WTC11 (cell line): Measurements from ENCODE around the gene CCDC30. TPM values are rescaled to one million over a fixed set of nuclear protein-coding genes. Genes with fewer than 3 reads are reported as not detected.

ENCODE experiments used
- ATAC-seq: fragments of 200-7000 bp; cut with Tn5 transposase; 2 replicates; pipeline ENCODE4 v1.10.0; 2021; ENCODE audit warnings: mild to moderate bottlenecking, moderate library complexity
- CTCF ChIA-PET: fragments of 300-600 bp; sonication (Branson Sonifier 250); formaldehyde crosslinking; loops from one replicate; lab custom pipeline; 2021; ENCODE audit warnings: antibody characterized with exemption; lab: Charles Lee
- POLR2A ChIA-PET: fragments of 350-600 bp; sonication (Branson Sonifier 250); formaldehyde crosslinking; loops from one replicate; lab custom pipeline; 2021; ENCODE audit warnings: antibody characterized with exemption; lab: Charles Lee
- DNase-seq: peaks from one replicate; pipeline ENCODE4 v3.0.0; 2021; ENCODE audit warnings: low spot score
- H3K27ac Mint-ChIP-seq: 2 replicates; pipeline ENCODE4 v1.8.0; 2021; ENCODE audit warnings: mixed read lengths
- H3K27me3 Mint-ChIP-seq: 2 replicates; pipeline ENCODE4 v1.8.0; 2021; ENCODE audit warnings: low read depth, mild to moderate bottlenecking, moderate library complexity, mixed read lengths
- H3K36me3 Mint-ChIP-seq: 2 replicates; pipeline ENCODE4 v1.8.0; 2021; ENCODE audit warnings: mixed read lengths
- H3K4me1 Mint-ChIP-seq: 2 replicates; pipeline ENCODE4 v1.8.0; 2022; ENCODE audit warnings: mixed read lengths
- H3K4me3 Mint-ChIP-seq: 2 replicates; pipeline ENCODE4 v1.8.0; 2021; ENCODE audit warnings: mild to moderate bottlenecking, moderate library complexity, mixed read lengths
- H3K9me3 Mint-ChIP-seq: 2 replicates; pipeline ENCODE4 v1.8.0; 2021; ENCODE audit warnings: mixed read lengths
- ATF1 ChIP-seq: sonication (generic); formaldehyde crosslinking; IDR thresholded peaks from 2 replicates; pipeline ENCODE4 v1.8.1; 2023; ENCODE audit warnings: mild to moderate bottlenecking, moderate library complexity, missing genetic modification reagents
- E2F4 ChIP-seq: sonication (generic); formaldehyde crosslinking; IDR thresholded peaks from 2 replicates; pipeline ENCODE4 v1.8.1; 2022; ENCODE audit warnings: low read depth, mild to moderate bottlenecking, moderate library complexity, missing genetic modification reagents, borderline replicate concordance
- ETV6 ChIP-seq: sonication (generic); formaldehyde crosslinking; IDR thresholded peaks from 2 replicates; pipeline ENCODE4 v1.8.1; 2022; ENCODE audit warnings: mild to moderate bottlenecking, missing genetic modification reagents
- GTF2I ChIP-seq: fragments of 250-450 bp; sonication (Bioruptor Pico); conservative IDR thresholded peaks from 2 replicates; pipeline ENCODE4 v1.4.0; 2021; ENCODE audit warnings: mild to moderate bottlenecking
- JAZF1 ChIP-seq: fragments of 250-450 bp; sonication (Bioruptor Pico); IDR thresholded peaks from 2 replicates; pipeline ENCODE4 v1.9.0; 2021; ENCODE audit warnings: moderate library complexity, mild to moderate bottlenecking, inconsistent platforms
- JUN ChIP-seq: sonication (generic); formaldehyde crosslinking; IDR thresholded peaks from 2 replicates; pipeline ENCODE4 v1.8.0; 2023; ENCODE audit warnings: mild to moderate bottlenecking, missing genetic modification reagents
- MYBL2 ChIP-seq: sonication (generic); formaldehyde crosslinking; IDR thresholded peaks from 2 replicates; pipeline ENCODE4 v1.8.1; 2023; ENCODE audit warnings: mild to moderate bottlenecking, moderate library complexity, missing genetic modification reagents
- NFATC4 ChIP-seq: fragments of 250-450 bp; sonication (Bioruptor Pico); IDR thresholded peaks from 2 replicates; pipeline ENCODE4 v1.9.0; 2021; ENCODE audit warnings: mild to moderate bottlenecking
- NFYB ChIP-seq: sonication (generic); formaldehyde crosslinking; conservative IDR thresholded peaks from 2 replicates; pipeline ENCODE4 v1.8.0; 2022; ENCODE audit warnings: low read depth, missing genetic modification reagents
- NR2C2 ChIP-seq: sonication (generic); formaldehyde crosslinking; IDR thresholded peaks from 2 replicates; pipeline ENCODE4 v1.8.0; 2022; ENCODE audit warnings: mild to moderate bottlenecking, missing genetic modification reagents
- SOX15 ChIP-seq: fragments of 250-450 bp; sonication (Bioruptor Pico); IDR thresholded peaks from 2 replicates; pipeline ENCODE4 v1.9.0; 2021; ENCODE audit warnings: mild to moderate bottlenecking
- TP53 ChIP-seq: sonication (generic); formaldehyde crosslinking; IDR thresholded peaks from 2 replicates; pipeline ENCODE4 v1.8.1; 2023; ENCODE audit warnings: mild to moderate bottlenecking, missing genetic modification reagents
- ZNF121 ChIP-seq: sonication (generic); formaldehyde crosslinking; IDR thresholded peaks from 2 replicates; pipeline ENCODE4 v1.8.0; 2023; ENCODE audit warnings: missing genetic modification reagents
- ZNF232 ChIP-seq: sonication (generic); formaldehyde crosslinking; IDR thresholded peaks from 2 replicates; pipeline ENCODE4 v1.8.0; 2022; ENCODE audit warnings: mild to moderate bottlenecking, missing genetic modification reagents
- ZNF281 ChIP-seq: sonication (generic); formaldehyde crosslinking; IDR thresholded peaks from 2 replicates; pipeline ENCODE4 v1.8.0; 2023; ENCODE audit warnings: mild to moderate bottlenecking, missing genetic modification reagents
- ZNF317 ChIP-seq: sonication (generic); formaldehyde crosslinking; IDR thresholded peaks from 2 replicates; pipeline ENCODE4 v1.8.1; 2023; ENCODE audit warnings: low read depth, mild to moderate bottlenecking, moderate library complexity, missing genetic modification reagents, borderline replicate concordance
- total RNA-seq: library from RNA; stranded (reverse); gene quantifications from 3 replicates; pipeline ENCODE4 v1.2.3, GENCODE V29; 2021
- TF ChIP-seq, protein P1 (sequence below): sonication (generic); formaldehyde crosslinking; IDR thresholded peaks from 2 replicates; pipeline ENCODE4 v1.8.1; 2022; ENCODE audit warnings: mild to moderate bottlenecking, moderate library complexity, missing genetic modification reagents
- TF ChIP-seq, protein P2 (sequence below): fragments of 250-450 bp; sonication (Bioruptor Pico); IDR thresholded peaks from 2 replicates; pipeline ENCODE4 v1.9.0; 2021; ENCODE audit warnings: mild to moderate bottlenecking
- TF ChIP-seq, protein P3 (sequence below): sonication (generic); formaldehyde crosslinking; IDR thresholded peaks from 2 replicates; pipeline ENCODE4 v1.8.1; 2022; ENCODE audit warnings: mild to moderate bottlenecking, missing genetic modification reagents, moderate library complexity, borderline replicate concordance

The CCDC30 gene
- total RNA-seq, 1 experiment from 2014 or later, result 0.92 TPM

DNA sequence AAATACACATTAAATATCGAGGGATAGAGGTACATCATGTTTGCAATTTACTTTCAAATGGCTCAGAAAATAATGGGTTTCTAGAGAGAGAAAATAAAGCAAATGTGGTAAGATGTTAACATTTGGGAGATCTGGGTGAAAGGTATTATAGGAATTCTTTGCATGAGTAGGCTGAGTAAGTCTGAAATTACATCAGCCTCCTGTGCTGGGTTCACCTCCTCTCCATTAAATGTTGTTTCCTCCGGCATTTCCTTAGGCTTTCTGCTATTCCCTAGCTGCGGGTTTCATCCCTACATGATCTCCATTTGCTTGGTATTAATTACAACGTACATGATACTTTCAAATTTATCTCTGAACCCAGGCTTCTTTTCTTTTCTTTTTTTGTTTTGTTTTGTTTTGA is 38.9 kb upstream of the CCDC30 start:
- ATAC-seq, result no peak
- Mint-ChIP-seq H3K27ac (no peak overlapping the region), H3K36me3 (no peaks in the 10 kb centered on the region), H3K27me3 (no peaks in the 10 kb centered on the region), H3K9me3 (0 out of 2 replicates have a peak, but pooled peaks cover 4% of the 10 kb centered on the region), H3K4me1 (peaks cover 31% of the 10 kb centered on the region), H3K4me3 (no peak overlapping the region)
- no peak for DNase-seq
- ChIA-PET POLR2A (no interaction called here), CTCF (no interaction called here)
- TF ChIP-seq GTF2I (no peak), ZNF121 (CRISPR knock-in tag) (no peak), SOX15 (CRISPR knock-in tag) (no peak), NFYB (CRISPR knock-in tag) (no peak), JAZF1 (CRISPR knock-in tag) (no peak), ETV6 (CRISPR knock-in tag) (no peak), NR2C2 (CRISPR knock-in tag) (no peak), ZNF317 (CRISPR knock-in tag) (no peak), JUN (CRISPR knock-in tag) (no peak), NFATC4 (CRISPR knock-in tag) (no peak), TP53 (CRISPR knock-in tag) (no peak), MYBL2 (no peak)
- TF ChIP-seq, protein P1, sequence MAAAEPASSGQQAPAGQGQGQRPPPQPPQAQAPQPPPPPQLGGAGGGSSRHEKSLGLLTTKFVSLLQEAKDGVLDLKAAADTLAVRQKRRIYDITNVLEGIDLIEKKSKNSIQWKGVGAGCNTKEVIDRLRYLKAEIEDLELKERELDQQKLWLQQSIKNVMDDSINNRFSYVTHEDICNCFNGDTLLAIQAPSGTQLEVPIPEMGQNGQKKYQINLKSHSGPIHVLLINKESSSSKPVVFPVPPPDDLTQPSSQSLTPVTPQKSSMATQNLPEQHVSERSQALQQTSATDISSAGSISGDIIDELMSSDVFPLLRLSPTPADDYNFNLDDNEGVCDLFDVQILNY (CRISPR knock-in tag), result no peak
- TF ChIP-seq, protein P2, sequence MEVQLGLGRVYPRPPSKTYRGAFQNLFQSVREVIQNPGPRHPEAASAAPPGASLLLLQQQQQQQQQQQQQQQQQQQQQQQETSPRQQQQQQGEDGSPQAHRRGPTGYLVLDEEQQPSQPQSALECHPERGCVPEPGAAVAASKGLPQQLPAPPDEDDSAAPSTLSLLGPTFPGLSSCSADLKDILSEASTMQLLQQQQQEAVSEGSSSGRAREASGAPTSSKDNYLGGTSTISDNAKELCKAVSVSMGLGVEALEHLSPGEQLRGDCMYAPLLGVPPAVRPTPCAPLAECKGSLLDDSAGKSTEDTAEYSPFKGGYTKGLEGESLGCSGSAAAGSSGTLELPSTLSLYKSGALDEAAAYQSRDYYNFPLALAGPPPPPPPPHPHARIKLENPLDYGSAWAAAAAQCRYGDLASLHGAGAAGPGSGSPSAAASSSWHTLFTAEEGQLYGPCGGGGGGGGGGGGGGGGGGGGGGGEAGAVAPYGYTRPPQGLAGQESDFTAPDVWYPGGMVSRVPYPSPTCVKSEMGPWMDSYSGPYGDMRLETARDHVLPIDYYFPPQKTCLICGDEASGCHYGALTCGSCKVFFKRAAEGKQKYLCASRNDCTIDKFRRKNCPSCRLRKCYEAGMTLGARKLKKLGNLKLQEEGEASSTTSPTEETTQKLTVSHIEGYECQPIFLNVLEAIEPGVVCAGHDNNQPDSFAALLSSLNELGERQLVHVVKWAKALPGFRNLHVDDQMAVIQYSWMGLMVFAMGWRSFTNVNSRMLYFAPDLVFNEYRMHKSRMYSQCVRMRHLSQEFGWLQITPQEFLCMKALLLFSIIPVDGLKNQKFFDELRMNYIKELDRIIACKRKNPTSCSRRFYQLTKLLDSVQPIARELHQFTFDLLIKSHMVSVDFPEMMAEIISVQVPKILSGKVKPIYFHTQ (CRISPR knock-in tag), result no peak

GRCh38 chr1:42427240-42427639 is 35.8 kb upstream of the CCDC30 start:
- POLR2A ChIA-PET, result no interaction called here
- CTCF ChIA-PET, result interaction anchor here (1.1 to 1.3 kb wide), 2 partner anchors 9 to 254 kb away, joined by 4 to 5 read pairs; no protein-coding TSS in a partner anchor
- TF ChIP-seq ATF1 (no peak), ZNF232 (CRISPR knock-in tag) (no peak), ZNF281 (CRISPR knock-in tag) (no peak)
- H3K27ac Mint-ChIP-seq, result peak overlapping the region; percentile 32; the same call in 1 of the 2 replicates
- no peak overlapping the region for H3K4me3 Mint-ChIP-seq
- no peaks in the 10 kb centered on the region for H3K27me3 Mint-ChIP-seq
- 0 out of 2 replicates have a peak, but pooled peaks cover 4% of the 10 kb centered on the region for H3K9me3 Mint-ChIP-seq
- peaks cover 10% of the 10 kb centered on the region for H3K4me1 Mint-ChIP-seq
- no peak for ATAC-seq
- no peaks in the 10 kb centered on the region for H3K36me3 Mint-ChIP-seq
- DNase-seq, result no peak

DNA sequence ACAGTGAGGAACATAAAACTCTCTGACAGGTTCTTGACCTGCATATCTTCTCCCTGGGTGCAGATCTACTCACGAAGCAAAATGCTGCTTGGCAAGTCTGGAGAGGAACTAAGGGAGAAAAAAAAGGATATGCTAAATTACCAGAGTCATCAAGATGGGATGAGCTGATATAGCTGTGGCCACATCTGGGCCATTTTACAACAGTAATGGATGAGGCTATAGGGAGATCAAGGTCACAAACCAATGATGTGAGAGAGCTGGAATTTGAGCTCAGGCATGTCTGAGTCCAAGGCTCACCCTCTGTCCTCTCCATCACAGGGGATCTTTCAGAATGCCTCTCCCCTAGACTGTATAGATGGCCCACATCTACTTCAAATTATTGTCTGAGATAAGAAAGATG is 33.5 kb upstream of the CCDC30 start:
- no peak overlapping the region for H3K4me3 Mint-ChIP-seq
- DNase-seq, result no peak
- 0 out of 2 replicates have a peak, but pooled peaks cover 4% of the 10 kb centered on the region for H3K9me3 Mint-ChIP-seq
- CTCF ChIA-PET, result interaction anchor here (0.9 kb wide), 1 partner anchor 256 kb away, joined by 3 read pairs; no protein-coding TSS in a partner anchor
- peaks cover 21% of the 10 kb centered on the region for H3K4me1 Mint-ChIP-seq
- no peaks in the 10 kb centered on the region for H3K27me3 Mint-ChIP-seq
- no peak overlapping the region for H3K27ac Mint-ChIP-seq
- POLR2A ChIA-PET, result no interaction called here
- no peaks in the 10 kb centered on the region for H3K36me3 Mint-ChIP-seq
- ATAC-seq, result no peak
- TF ChIP-seq NFYB (CRISPR knock-in tag), result no peak
- no peak for TF ChIP-seq E2F4
- TF ChIP-seq, protein P3, sequence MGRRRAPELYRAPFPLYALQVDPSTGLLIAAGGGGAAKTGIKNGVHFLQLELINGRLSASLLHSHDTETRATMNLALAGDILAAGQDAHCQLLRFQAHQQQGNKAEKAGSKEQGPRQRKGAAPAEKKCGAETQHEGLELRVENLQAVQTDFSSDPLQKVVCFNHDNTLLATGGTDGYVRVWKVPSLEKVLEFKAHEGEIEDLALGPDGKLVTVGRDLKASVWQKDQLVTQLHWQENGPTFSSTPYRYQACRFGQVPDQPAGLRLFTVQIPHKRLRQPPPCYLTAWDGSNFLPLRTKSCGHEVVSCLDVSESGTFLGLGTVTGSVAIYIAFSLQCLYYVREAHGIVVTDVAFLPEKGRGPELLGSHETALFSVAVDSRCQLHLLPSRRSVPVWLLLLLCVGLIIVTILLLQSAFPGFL (CRISPR knock-in tag), result no peak
